Loucy (cell line): Measurements from ENCODE around the gene AJAP1.

Experiments
- H2AFZ ChIP-seq: fragments of 200-600 bp; sonication (generic); 2 replicates; pipeline ENCODE4 v1.6.0; 2016; ENCODE audit warnings: antibody characterized with exemption, mild to moderate bottlenecking, low read length, moderate library complexity
- H3F3A ChIP-seq: fragments of 200-600 bp; 2 replicates; pipeline ENCODE4 v1.6.0; 2016; ENCODE audit warnings: antibody characterized with exemption, low read depth, mild to moderate bottlenecking
- H3K27me3 ChIP-seq: fragments of 200-600 bp; sonication (generic); 2 replicates; pipeline ENCODE4 v1.6.1; 2014; ENCODE audit warnings: low read length, mild to moderate bottlenecking; ENCODE audit not compliant: insufficient read depth, poor library complexity, severe bottlenecking
- H3K36me3 ChIP-seq: fragments of 200-600 bp; sonication (generic); 2 replicates; pipeline ENCODE4 v1.6.1; 2016; ENCODE audit warnings: low read length; ENCODE audit not compliant: insufficient read depth
- H3K4me1 ChIP-seq: fragments of 200-600 bp; sonication (generic); 2 replicates; pipeline ENCODE4 v1.5.1; 2014; ENCODE audit warnings: low read length, mild to moderate bottlenecking; ENCODE audit not compliant: insufficient read depth, poor library complexity, severe bottlenecking
- H3K4me2 ChIP-seq: fragments of 200-600 bp; sonication (generic); 2 replicates; pipeline ENCODE4 v1.6.0; 2014; ENCODE audit warnings: antibody characterized with exemption, low read length, low read depth, mild to moderate bottlenecking; ENCODE audit not compliant: poor library complexity, severe bottlenecking
- H3K4me3 ChIP-seq: fragments of 200-600 bp; sonication (generic); 2 replicates; pipeline ENCODE4 v1.5.1; 2014; ENCODE audit warnings: low read length, mild to moderate bottlenecking, mixed read lengths; ENCODE audit not compliant: poor library complexity, severe bottlenecking
- H3K79me2 ChIP-seq: fragments of 200-600 bp; sonication (generic); 2 replicates; pipeline ENCODE4 v1.6.1; 2014; ENCODE audit warnings: low read length; ENCODE audit not compliant: insufficient read depth
- H3K9ac ChIP-seq: fragments of 200-600 bp; sonication (generic); 2 replicates; pipeline ENCODE4 v1.6.0; 2014; ENCODE audit warnings: mild to moderate bottlenecking, low read depth, low read length, moderate library complexity; ENCODE audit not compliant: poor library complexity, severe bottlenecking
- H3K9me2 ChIP-seq: fragments of 200-600 bp; sonication (generic); replicated peaks from 2 replicates; pipeline ENCODE4 v1.6.1; 2016; ENCODE audit warnings: low read depth, low read length, mixed read lengths
- H3K9me3 ChIP-seq: fragments of 200-600 bp; sonication (generic); 2 replicates; pipeline ENCODE4 v1.6.1; 2014; ENCODE audit warnings: mild to moderate bottlenecking, antibody characterized with exemption, low read length, low read depth; ENCODE audit not compliant: insufficient read depth
- H4K20me1 ChIP-seq: fragments of 200-600 bp; sonication (generic); 2 replicates; pipeline ENCODE4 v1.6.0; 2014; ENCODE audit warnings: antibody characterized with exemption, low read length, mild to moderate bottlenecking; ENCODE audit not compliant: insufficient read depth, poor library complexity, severe bottlenecking
- CTCF ChIP-seq: fragments of 200-600 bp; sonication (generic); conservative IDR thresholded peaks from 2 replicates; pipeline ENCODE4 v1.5.1; 2014; ENCODE audit warnings: mild to moderate bottlenecking, antibody characterized with exemption, low read length
- EZH2phosphoT487 ChIP-seq: fragments of 200-600 bp; IDR thresholded peaks from 2 replicates; pipeline ENCODE4 v1.6.1; 2018; ENCODE audit warnings: antibody characterized with exemption, mild to moderate bottlenecking, moderate library complexity, borderline replicate concordance

AJAP1 gene

DNA sequence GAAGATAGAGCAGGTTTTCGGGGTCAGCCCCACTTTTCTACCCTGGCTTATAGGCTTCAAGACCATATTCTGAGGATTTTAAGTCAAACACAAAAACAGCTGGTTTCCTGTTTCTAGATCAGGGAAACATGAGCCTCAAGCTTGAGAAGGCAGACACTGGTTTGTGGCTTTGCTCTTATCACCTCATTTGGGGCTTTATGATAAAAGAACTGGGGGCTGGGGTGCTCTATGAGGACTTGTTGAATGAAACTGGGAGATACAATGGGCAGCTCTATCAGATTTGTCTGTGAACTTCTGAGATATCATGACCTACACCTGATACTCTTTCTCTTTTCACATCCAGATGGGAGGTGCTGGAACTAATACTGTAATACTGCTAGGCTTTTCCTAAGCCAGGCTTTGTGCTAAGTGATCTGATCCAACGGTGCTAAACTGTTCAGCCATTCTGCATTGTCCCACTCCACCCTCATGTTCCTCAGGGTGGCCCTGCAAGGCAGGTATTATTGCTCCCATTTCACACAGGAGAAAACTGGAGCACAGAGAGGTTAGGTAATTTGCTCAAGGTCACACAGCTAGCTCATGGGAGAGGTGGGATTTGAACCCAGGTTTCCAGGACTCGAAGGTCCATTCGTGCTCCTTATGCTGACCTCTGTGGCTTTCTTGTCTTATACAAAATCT is 6.6 kb downstream of the AJAP1 start:
- H3F3A ChIP-seq, result no peaks in the 10 kb centered on the region
- no peaks in the 10 kb centered on the region for H3K4me1 ChIP-seq
- H3K79me2 ChIP-seq, result no peaks in the 10 kb centered on the region
- no peaks in the 10 kb centered on the region for H3K36me3 ChIP-seq
- H3K27me3 ChIP-seq, result no peaks in the 10 kb centered on the region
- H3K4me3 ChIP-seq, result no peak overlapping the region
- H3K4me2 ChIP-seq, result no peak overlapping the region
- H4K20me1 ChIP-seq, result no peaks in the 10 kb centered on the region
- peaks cover 15% of the 10 kb centered on the region; the same call in 1 of the 2 replicates for H3K9me3 ChIP-seq
- H3K9me2 ChIP-seq, result no peaks in the 10 kb centered on the region
- no peak overlapping the region for H3K9ac ChIP-seq
- TF ChIP-seq EZH2phosphoT487 (no peak), CTCF (no peak)
- H2AFZ ChIP-seq, result no peak overlapping the region

- no peak overlapping the region for H2AFZ ChIP-seq
- H3F3A ChIP-seq, result no peaks in the 10 kb centered on the region
- no peak for TF ChIP-seq EZH2phosphoT487
- no peak for TF ChIP-seq CTCF
- no peak overlapping the region for H3K4me2 ChIP-seq
- no peak overlapping the region for H3K9ac ChIP-seq
- H3K9me3 ChIP-seq, result peaks cover 15% of the 10 kb centered on the region; the same call in 1 of the 2 replicates
- no peaks in the 10 kb centered on the region for H3K4me1 ChIP-seq
- no peaks in the 10 kb centered on the region for H3K9me2 ChIP-seq
- H3K4me3 ChIP-seq, result no peak overlapping the region
- no peaks in the 10 kb centered on the region for H4K20me1 ChIP-seq
- no peaks in the 10 kb centered on the region for H3K36me3 ChIP-seq
- H3K27me3 ChIP-seq, result no peaks in the 10 kb centered on the region
- no peaks in the 10 kb centered on the region for H3K79me2 ChIP-seq
Observed at GRCh38 chr1:4661595-4661917, 7.1 kb downstream of the AJAP1 start.

DNA sequence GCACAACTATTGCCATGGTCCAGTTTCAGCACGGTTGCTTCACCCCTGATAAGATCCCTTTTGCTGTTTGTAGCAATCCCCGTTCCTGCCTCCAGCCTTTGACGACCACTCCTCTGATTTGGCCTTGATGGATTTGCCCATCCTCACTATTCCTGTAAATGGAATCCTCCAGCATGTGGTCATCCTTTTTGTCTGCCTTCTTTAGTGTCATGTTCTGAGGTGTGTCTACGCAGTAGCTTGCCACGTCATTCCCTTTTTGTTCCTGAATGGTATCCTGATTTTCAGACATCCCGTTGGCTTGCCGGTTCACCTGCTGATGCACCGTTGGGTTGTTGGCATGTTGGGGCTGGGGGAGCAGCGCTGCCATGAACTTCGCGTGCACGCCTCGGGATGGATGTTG is 7.8 kb downstream of the AJAP1 start:
- H3K27me3 ChIP-seq, result no peaks in the 10 kb centered on the region
- H3F3A ChIP-seq, result no peaks in the 10 kb centered on the region
- H3K4me2 ChIP-seq, result no peak overlapping the region
- H2AFZ ChIP-seq, result no peak overlapping the region
- H3K9me3 ChIP-seq, result peaks cover 15% of the 10 kb centered on the region; the same call in 1 of the 2 replicates
- no peak overlapping the region for H3K4me3 ChIP-seq
- no peak overlapping the region for H3K9ac ChIP-seq
- H3K4me1 ChIP-seq, result no peaks in the 10 kb centered on the region
- TF ChIP-seq EZH2phosphoT487 (no peak), CTCF (no peak)
- H4K20me1 ChIP-seq, result no peaks in the 10 kb centered on the region
- no peaks in the 10 kb centered on the region for H3K36me3 ChIP-seq
- no peaks in the 10 kb centered on the region for H3K79me2 ChIP-seq
- H3K9me2 ChIP-seq, result no peaks in the 10 kb centered on the region
